Right lung (tissue), 5 donors: ENCODE data around the gene C1QTNF6. TPM values are rescaled to one million over a fixed set of nuclear protein-coding genes. Genes with fewer than 3 reads are reported as not detected.
"Not testable (repeated sequence)": the region's sequence is repeated elsewhere in the genome, so short reads cannot be mapped to it uniquely, and the experiment has no call there.

Experiments used
- DNase-seq, 2 donors: peaks; one replicate each; pipeline ENCODE4 v3.0.0-alpha.2; 2013
- polyA plus RNA-seq, 5 donors: library from polyadenylated mRNA; unstranded; fragments of 120-200 nt; gene quantifications; one replicate each; pipeline versions ENCODE4 v1.2.1 to v1.2.3, GENCODE V29; 2013; ENCODE audit warnings: inconsistent platforms in 1 of 5, low replicate concordance in 1 of 5; ENCODE audit not compliant: insufficient read length in 5 of 5, insufficient read depth in 1 of 5

C1QTNF6 gene
- polyA plus RNA-seq, 5 donors: 24.5 to 25.0 (median 24.9) TPM

- peak in 1 of 2 donors; percentile 36 for DNase-seq
Measured at GRCh38 chr22:37178350-37179125, 9.5 kb downstream of the C1QTNF6 start.

- no peak for DNase-seq
Measured at GRCh38 chr22:37177755-37178154, 10.3 kb downstream of the C1QTNF6 start.

- no peak for DNase-seq
Measured at GRCh38 chr22:37177221-37177620, 10.8 kb downstream of the C1QTNF6 start.

- peak; percentile 81 to 84 for DNase-seq
Measured at GRCh38 chr22:37176464-37177061, 11.5 kb downstream of the C1QTNF6 start.

GRCh38 chr22:37175414-37176281 lies 12.4 kb downstream of the C1QTNF6 start:
- DNase-seq: no peak

- no peak for DNase-seq
Measured at GRCh38 chr22:37174964-37175363, 13.1 kb downstream of the C1QTNF6 start.

- no peak for DNase-seq
Measured at GRCh38 chr22:37173709-37174108, 14.3 kb downstream of the C1QTNF6 start.

GRCh38 chr22:37172266-37173245 lies 15.5 kb downstream of the C1QTNF6 start:
- DNase-seq: no peak

- no peak for DNase-seq
Measured at GRCh38 chr22:37171662-37172061, 16.4 kb downstream of the C1QTNF6 start.

- DNase-seq: not testable (repeated sequence)
Measured at GRCh38 chr22:37170689-37171405, 17.2 kb downstream of the C1QTNF6 start.

- DNase-seq: no peak
Measured at GRCh38 chr22:37169947-37170688, 17.9 kb downstream of the C1QTNF6 start.

- DNase-seq: no peak
Measured at GRCh38 chr22:37169406-37169805, 18.6 kb downstream of the C1QTNF6 start.

- no peak for DNase-seq
Measured at GRCh38 chr22:37167981-37168647, 19.9 kb downstream of the C1QTNF6 start.

GRCh38 chr22:37167176-37167980 lies 20.7 kb downstream of the C1QTNF6 start:
- DNase-seq: no peak

GRCh38 chr22:37166675-37167066 lies 21.4 kb downstream of the C1QTNF6 start:
- peak; percentile 67 to 74 for DNase-seq

GRCh38 chr22:37165940-37166674 lies 21.9 kb downstream of the C1QTNF6 start:
- DNase-seq: no peak

- no peak for DNase-seq
Measured at GRCh38 chr22:37165066-37165465, 23.0 kb downstream of the C1QTNF6 start.

- DNase-seq: no peak
Measured at GRCh38 chr22:37164505-37164887, 23.6 kb downstream of the C1QTNF6 start.
